Measurements from ENCODE around the gene FAM131C.

The FAM131C gene

DNA sequence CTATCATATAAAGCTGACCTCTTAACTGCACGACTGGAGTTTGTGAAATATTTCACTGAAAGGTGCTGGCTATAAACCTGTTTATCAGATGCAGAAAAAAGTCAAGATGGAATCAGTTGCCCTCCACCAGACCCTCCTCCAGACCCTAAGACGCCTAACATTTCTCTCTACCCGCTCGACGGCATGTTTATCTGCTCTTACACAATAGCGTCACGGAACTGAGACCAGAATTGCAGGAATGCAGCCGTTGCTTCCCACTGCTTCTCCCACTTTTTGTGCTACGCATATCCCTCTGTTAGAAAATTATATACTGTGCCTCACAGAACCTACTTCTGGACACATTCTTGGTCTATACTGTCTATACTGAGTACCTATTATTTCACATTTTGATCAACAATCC is 28.2 kb upstream of the FAM131C start:
- H3K4me3 ChIP-seq (ENCODE audit: low read length), result no peak overlapping the region
- no peak for DNase-seq (ENCODE audit: low read depth)
- TF ChIP-seq, protein P1, sequence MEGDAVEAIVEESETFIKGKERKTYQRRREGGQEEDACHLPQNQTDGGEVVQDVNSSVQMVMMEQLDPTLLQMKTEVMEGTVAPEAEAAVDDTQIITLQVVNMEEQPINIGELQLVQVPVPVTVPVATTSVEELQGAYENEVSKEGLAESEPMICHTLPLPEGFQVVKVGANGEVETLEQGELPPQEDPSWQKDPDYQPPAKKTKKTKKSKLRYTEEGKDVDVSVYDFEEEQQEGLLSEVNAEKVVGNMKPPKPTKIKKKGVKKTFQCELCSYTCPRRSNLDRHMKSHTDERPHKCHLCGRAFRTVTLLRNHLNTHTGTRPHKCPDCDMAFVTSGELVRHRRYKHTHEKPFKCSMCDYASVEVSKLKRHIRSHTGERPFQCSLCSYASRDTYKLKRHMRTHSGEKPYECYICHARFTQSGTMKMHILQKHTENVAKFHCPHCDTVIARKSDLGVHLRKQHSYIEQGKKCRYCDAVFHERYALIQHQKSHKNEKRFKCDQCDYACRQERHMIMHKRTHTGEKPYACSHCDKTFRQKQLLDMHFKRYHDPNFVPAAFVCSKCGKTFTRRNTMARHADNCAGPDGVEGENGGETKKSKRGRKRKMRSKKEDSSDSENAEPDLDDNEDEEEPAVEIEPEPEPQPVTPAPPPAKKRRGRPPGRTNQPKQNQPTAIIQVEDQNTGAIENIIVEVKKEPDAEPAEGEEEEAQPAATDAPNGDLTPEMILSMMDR (IDR thresholded peaks at IDR 0.05; ENCODE audit: insufficient read depth, low read depth, low read length, missing control alignments), result no peak

DNA sequence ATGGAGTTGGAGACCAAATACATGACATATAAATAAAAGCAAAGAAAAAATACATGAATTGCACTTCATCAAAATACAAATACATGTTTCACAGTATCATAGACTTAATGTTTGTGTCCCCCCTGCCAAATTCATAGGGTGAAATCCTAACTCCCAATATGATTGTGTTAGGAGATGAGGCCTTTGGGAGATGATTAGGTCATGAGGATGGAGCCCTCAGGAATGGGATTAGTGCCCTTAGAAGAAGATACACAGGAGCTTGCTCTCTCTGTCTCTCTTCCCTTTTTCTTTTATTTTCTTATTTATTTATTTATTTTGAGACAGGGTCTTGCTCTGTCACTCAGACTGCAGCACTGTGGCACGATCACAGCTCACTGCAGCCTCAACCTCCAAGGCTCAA is 26.0 kb upstream of the FAM131C start:
- no peak for DNase-seq (ENCODE audit: low read depth)

DNA sequence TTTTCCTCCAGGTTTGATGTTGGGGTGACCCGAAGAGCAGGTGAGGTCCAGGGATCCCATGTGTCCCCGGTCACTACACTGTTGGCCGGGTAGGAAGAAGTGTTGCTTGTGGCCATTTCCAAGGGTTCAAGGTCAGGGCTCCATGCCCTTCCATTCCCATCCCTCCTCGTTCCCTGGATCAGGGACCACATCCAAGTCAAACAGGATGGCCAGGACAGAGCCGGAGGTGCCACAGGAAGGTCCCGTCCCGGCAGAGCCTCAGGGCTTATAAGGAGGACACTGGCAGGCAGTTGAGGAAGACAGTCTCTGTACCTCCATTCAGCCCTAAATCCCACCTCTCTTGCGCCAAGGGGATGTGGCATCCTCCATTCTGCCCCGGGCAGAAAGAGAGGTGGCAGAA is 22.0 kb upstream of the FAM131C start:
- DNase-seq (ENCODE audit: low read depth), result no peak
- TF ChIP-seq, protein P1 (IDR thresholded peaks at IDR 0.05; ENCODE audit: insufficient read depth, low read depth, low read length, missing control alignments), result no peak
- H3K4me3 ChIP-seq (ENCODE audit: low read length), result no peak overlapping the region

More for the DNA sequence above, 26.0 kb upstream of the FAM131C start:
- no peak overlapping the region for H3K4me3 ChIP-seq (ENCODE audit: low read length)
- TF ChIP-seq, protein P1 (IDR thresholded peaks at IDR 0.05; ENCODE audit: insufficient read depth, low read depth, low read length, missing control alignments), result no peak

DNA sequence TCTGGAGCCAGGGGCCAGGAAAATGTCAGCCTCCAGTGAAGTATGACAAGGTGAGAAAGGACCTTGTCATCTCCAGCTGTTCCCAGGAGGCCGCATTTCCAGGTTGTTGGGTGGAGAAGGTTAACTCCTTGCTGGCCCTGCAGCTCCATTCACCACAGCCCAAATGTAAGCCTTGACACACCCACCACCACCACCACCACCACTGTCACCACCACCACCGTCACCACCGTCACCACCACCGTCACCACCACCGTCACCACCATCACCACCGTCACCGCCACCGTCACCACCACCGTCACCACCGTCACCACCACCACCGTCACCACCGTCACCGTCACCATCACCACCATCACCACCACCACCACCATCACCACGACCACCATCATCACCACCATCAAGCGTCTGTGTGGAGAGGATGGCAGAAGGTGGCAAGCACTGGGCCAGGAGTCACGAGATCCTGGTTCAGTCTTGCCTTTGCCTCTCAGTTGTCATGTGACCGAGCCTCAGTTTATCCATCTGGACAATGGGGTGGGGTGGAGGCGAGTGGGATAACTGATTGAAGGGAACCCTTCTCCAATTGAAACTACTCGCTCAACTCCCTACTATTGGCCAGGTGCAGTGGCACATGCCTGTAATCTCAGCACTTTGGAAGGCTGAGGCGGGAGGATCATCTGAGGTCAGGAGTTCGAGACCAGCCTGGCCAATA is 21.2 kb upstream of the FAM131C start:
- no peak overlapping the region for H3K4me3 ChIP-seq (ENCODE audit: low read length)
- TF ChIP-seq, protein P1 (IDR thresholded peaks at IDR 0.05; ENCODE audit: insufficient read depth, low read depth, low read length, missing control alignments), result no peak
- DNase-seq (ENCODE audit: low read depth), result no peak

DNA sequence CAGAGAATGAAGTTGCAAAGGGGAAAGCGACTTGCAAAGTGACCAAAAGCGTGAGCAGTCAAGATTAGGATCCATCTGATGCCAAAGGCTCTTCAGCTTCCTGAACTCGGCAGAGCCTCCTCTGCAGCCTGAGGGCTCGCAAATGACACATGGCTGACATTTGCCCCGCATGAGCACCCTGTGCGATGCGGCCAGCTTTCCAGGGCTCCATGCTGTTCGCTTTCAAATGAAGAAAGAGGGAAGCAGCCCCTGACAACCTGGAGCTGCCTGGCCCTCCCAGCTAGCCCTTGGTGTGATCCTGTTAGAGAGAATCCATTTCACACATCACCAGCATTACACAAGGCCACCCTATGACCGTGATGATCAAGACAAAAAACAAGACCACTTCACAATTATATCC is 20.2 kb upstream of the FAM131C start:
- H3K4me3 ChIP-seq (ENCODE audit: low read length), result no peak overlapping the region
- no peak for DNase-seq (ENCODE audit: low read depth)
- TF ChIP-seq, protein P1 (IDR thresholded peaks at IDR 0.05; ENCODE audit: insufficient read depth, low read depth, low read length, missing control alignments), result no peak

DNA sequence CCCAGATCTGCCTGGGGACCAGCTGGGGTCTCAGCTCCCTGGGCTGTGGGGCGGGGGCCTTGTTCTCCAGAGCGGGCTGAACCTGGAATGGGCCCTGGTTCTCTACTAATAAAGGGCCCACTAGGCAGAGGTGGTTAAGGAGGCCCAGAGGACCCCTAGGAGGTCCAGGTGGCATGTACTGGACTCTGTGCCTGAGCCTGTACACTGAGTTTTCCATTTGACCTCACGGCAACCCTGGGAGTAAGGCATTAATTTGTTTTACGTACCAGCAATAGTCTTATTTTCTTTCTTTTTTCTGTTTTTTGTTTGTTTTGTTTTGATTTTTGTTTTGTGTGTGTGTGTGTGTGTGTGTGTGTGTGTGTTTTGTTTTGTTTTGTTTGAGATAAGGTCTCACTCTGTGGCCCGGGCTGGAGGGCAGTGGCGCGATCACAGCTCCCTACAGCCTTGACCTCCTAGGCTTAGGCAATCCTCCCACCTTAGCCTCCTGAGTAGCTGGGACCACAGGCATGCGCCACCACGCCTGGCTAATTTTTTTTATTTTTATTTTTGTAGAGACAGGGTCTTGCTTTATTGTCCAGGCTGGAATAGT is 19.6 kb upstream of the FAM131C start:
- no peak overlapping the region for H3K4me3 ChIP-seq (ENCODE audit: low read length)
- DNase-seq (ENCODE audit: low read depth), result no peak
- TF ChIP-seq, protein P1 (IDR thresholded peaks at IDR 0.05; ENCODE audit: insufficient read depth, low read depth, low read length, missing control alignments), result no peak
